Liver (tissue), 9 donors: ENCODE results near the gene ELP5. TPM values are rescaled to one million over a fixed set of nuclear protein-coding genes. Genes with fewer than 3 reads are reported as not detected.

Experiments
- DNase-seq: peaks from one replicate; pipeline ENCODE4 v3.0.0-alpha.2; 2017; ENCODE audit warnings: low spot score
- H3K27ac ChIP-seq, 2 donors: one replicate each; pipeline ENCODE4 v1.7.0; 2013; ENCODE audit warnings: inconsistent platforms in 2 of 2, low read length in 2 of 2, control low read depth in 1 of 2, low read depth in 1 of 2, mild to moderate bottlenecking in 1 of 2
- H3K27me3 ChIP-seq, 4 donors: one replicate each; pipeline versions ENCODE4 v1.6.1 to v1.7.0; 2013; ENCODE audit warnings: low read length in 3 of 4, inconsistent platforms in 1 of 4, mild to moderate bottlenecking in 1 of 4, moderate library complexity in 1 of 4; ENCODE audit not compliant: control insufficient read depth in 4 of 4, insufficient read depth in 4 of 4
- H3K36me3 ChIP-seq, 4 donors: one replicate each; pipeline versions ENCODE4 v1.6.1 to v1.7.0; 2013; ENCODE audit warnings: low read length in 3 of 4, mild to moderate bottlenecking in 3 of 4, low read depth in 1 of 4, moderate library complexity in 1 of 4; ENCODE audit not compliant: control insufficient read depth in 4 of 4, insufficient read depth in 3 of 4
- H3K4me1 ChIP-seq, 4 donors: one replicate each; pipeline versions ENCODE4 v1.6.1 to v1.7.0; 2013; ENCODE audit warnings: low read length in 3 of 4, mild to moderate bottlenecking in 3 of 4, moderate library complexity in 1 of 4; ENCODE audit not compliant: control insufficient read depth in 4 of 4, insufficient read depth in 4 of 4
- H3K4me3 ChIP-seq, 3 donors: one replicate each; pipeline versions ENCODE4 v1.6.1 to v1.7.0; 2013; ENCODE audit warnings: low read length in 3 of 3, control low read depth in 1 of 3, low read depth in 1 of 3, mild to moderate bottlenecking in 1 of 3
- H3K9ac ChIP-seq, 2 donors: one replicate each; pipeline ENCODE4 v1.7.0; 2013; ENCODE audit warnings: low read length in 2 of 2, mild to moderate bottlenecking in 2 of 2, moderate library complexity in 2 of 2, control low read depth in 1 of 2, low read depth in 1 of 2
- H3K9me3 ChIP-seq, 4 donors: one replicate each; pipeline versions ENCODE4 v1.6.1 to v1.7.0; 2013; ENCODE audit warnings: low read length in 3 of 4; ENCODE audit not compliant: control insufficient read depth in 4 of 4
- ATF3 ChIP-seq: IDR thresholded peaks from 2 replicates; pipeline ENCODE4 v1.6.1; 2016; ENCODE audit warnings: antibody characterized with exemption
- CTCF ChIP-seq: fragments of 150-350 bp; IDR thresholded peaks from 2 replicates; pipeline ENCODE4 v1.5.1; 2017; ENCODE audit warnings: improper control_type of control experiment, low read depth, low read length; ENCODE audit not compliant: missing input control
- EGR1 ChIP-seq, 2 donors: IDR thresholded peaks; 2 replicates each; pipeline ENCODE4 v1.6.1; 2016 to 2018; ENCODE audit warnings: antibody characterized with exemption in 2 of 2, low read depth in 2 of 2
- FOXA1 ChIP-seq: IDR thresholded peaks from 2 replicates; pipeline ENCODE4 v1.6.1; 2016; ENCODE audit warnings: antibody characterized with exemption
- GABPA ChIP-seq, 2 donors: IDR thresholded peaks in 1 of 2; conservative IDR thresholded peaks in 1 of 2; 2 replicates each; pipeline ENCODE4 v1.6.1; 2016; ENCODE audit warnings: antibody characterized with exemption in 2 of 2, mild to moderate bottlenecking in 1 of 2, moderate library complexity in 1 of 2
- HNF4A ChIP-seq, 2 donors: conservative IDR thresholded peaks; 2 replicates each; pipeline ENCODE4 v1.6.1; 2016; ENCODE audit warnings: antibody characterized with exemption in 2 of 2, mild to moderate bottlenecking in 2 of 2
- HNF4G ChIP-seq: IDR thresholded peaks from 2 replicates; pipeline ENCODE4 v1.6.1; 2016; ENCODE audit warnings: antibody characterized with exemption
- JUND ChIP-seq, 2 donors: IDR thresholded peaks; 2 replicates each; pipeline ENCODE4 v1.6.1; 2016; ENCODE audit warnings: antibody characterized with exemption in 2 of 2
- MAX ChIP-seq: IDR thresholded peaks from 2 replicates; pipeline ENCODE4 v1.6.1; 2016; ENCODE audit warnings: antibody characterized with exemption
- NR2F2 ChIP-seq: IDR thresholded peaks from 2 replicates; pipeline ENCODE4 v1.6.1; 2016; ENCODE audit warnings: antibody characterized with exemption
- RAD21 ChIP-seq, 2 donors: IDR thresholded peaks; 2 replicates each; pipeline ENCODE4 v1.6.1; 2016; ENCODE audit warnings: antibody characterized with exemption in 2 of 2, mild to moderate bottlenecking in 2 of 2
- REST ChIP-seq: IDR thresholded peaks from 2 replicates; pipeline ENCODE4 v1.6.1; 2016; ENCODE audit warnings: antibody characterized with exemption, mild to moderate bottlenecking
- RXRA ChIP-seq, 2 donors: IDR thresholded peaks; 2 replicates each; pipeline ENCODE4 v1.6.1; 2017 to 2018; ENCODE audit warnings: antibody characterized with exemption in 2 of 2, mild to moderate bottlenecking in 1 of 2
- SP1 ChIP-seq: IDR thresholded peaks from 2 replicates; pipeline ENCODE4 v1.6.1; 2018; ENCODE audit warnings: antibody characterized with exemption, mild to moderate bottlenecking
- TAF1 ChIP-seq: conservative IDR thresholded peaks from 2 replicates; pipeline ENCODE4 v1.6.1; 2016; ENCODE audit warnings: antibody characterized with exemption, mild to moderate bottlenecking
- YY1 ChIP-seq: IDR thresholded peaks from 2 replicates; pipeline ENCODE4 v1.6.1; 2016; ENCODE audit warnings: antibody characterized with exemption, mild to moderate bottlenecking
- ZBTB33 ChIP-seq: IDR thresholded peaks from 2 replicates; pipeline ENCODE4 v1.6.1; 2016; ENCODE audit warnings: antibody characterized with exemption
- WGBS: extraction: QIAGEN DNeasy Blood & Tissue Kit; methylation state at CpG from one replicate; pipeline ENCODE4 v1.1.7; 2013; 5-methylcytosine and 5-hydroxymethylcytosine counted together
- polyA plus RNA-seq, 2 donors: library from polyadenylated mRNA; stranded (reverse) in 1 of 2; unstranded in 1 of 2; fragments of 200-250 nt in 1 of 2; fragments of >200 nt in 1 of 2; fragmentation: Nextera tagmentation in 1 of 2; extraction: Ambion mirVana in 1 of 2; gene quantifications; one replicate each; pipeline versions ENCODE4 v1.2.1 to v1.2.3, GENCODE V29; 2013 to 2015
- total RNA-seq, 2 donors: library from RNA; depleted of rRNA; stranded (reverse); fragments of >200 nt; gene quantifications; one replicate each; pipeline ENCODE4 v1.2.3, GENCODE V29; 2014
- donor health status: healthy.
- donor health status: healthy.
- donor health status: healthy.
- donor health status: healthy.
- donor health status: healthy.

Gene ELP5
- total and polyA plus RNA-seq, 4 donors: 19.3 to 38.4 (median 26.6) TPM

GRCh38 chr17:7279448-7279847, 27.4 kb downstream of the ELP5 start:
- DNase-seq: no peak

More at GRCh38 chr17:7279448-7279847, 27.4 kb downstream of the ELP5 start:
- Histone ChIP-seq H3K27me3 (no peaks in the 10 kb centered on the region), H3K4me3 (no peak overlapping the region), H3K9ac (no peak overlapping the region), H3K9me3 (no peaks in the 10 kb centered on the region), H3K27ac (no peak overlapping the region), H3K4me1 (peaks cover 9 to 19% (median 13%) of the 10 kb centered on the region in 4 donors), H3K36me3 (no peaks in the 10 kb centered on the region)
- WGBS: 83% methylated on average over 8 of the region's 8 CpGs
- no peak for TF ChIP-seq ZBTB33
- TF ChIP-seq MAX: no peak
- no peak for TF ChIP-seq HNF4G
- no peak for TF ChIP-seq SP1
- TF ChIP-seq TAF1: no peak
- no peak for TF ChIP-seq YY1
- TF ChIP-seq ATF3: no peak
- no peak for TF ChIP-seq RAD21 (IDR thresholded peaks at IDR 0.05)
- TF ChIP-seq GABPA (IDR thresholded peaks at IDR 0.05 in 1 of 2, conservative IDR thresholded peaks at IDR 0.05 in 1 of 2): no peak
- no peak for TF ChIP-seq HNF4A (conservative IDR thresholded peaks at IDR 0.05)
- TF ChIP-seq REST: no peak
- no peak for TF ChIP-seq FOXA1
- no peak for TF ChIP-seq JUND (IDR thresholded peaks at IDR 0.05)
- TF ChIP-seq NR2F2: no peak
- TF ChIP-seq CTCF: no peak
- no peak for TF ChIP-seq EGR1 (IDR thresholded peaks at IDR 0.05; ENCODE audit: low read depth in 2 of 2)
- TF ChIP-seq RXRA (IDR thresholded peaks at IDR 0.05): no peak
